HEK293T (cell line): Measurements from ENCODE around the gene PPP2R5E.

Source experiments
- CTCF ChIA-PET: fragments of 350-600 bp; formaldehyde crosslinking; extraction: SDS; loops from one replicate; lab custom pipeline; 2021; ENCODE audit warnings: antibody characterized with exemption, inconsistent platforms; lab: Yijun Ruan, JAX
- POLR2A ChIA-PET: fragments of 350-600 bp; formaldehyde crosslinking; extraction: SDS; loops from one replicate; lab custom pipeline; 2020; ENCODE audit warnings: antibody characterized with exemption, inconsistent platforms; lab: Yijun Ruan, JAX
- DNase-seq: peaks from one replicate; pipeline ENCODE4 v3.0.0; 2012; ENCODE audit warnings: mixed read lengths; ENCODE audit errors: extremely low spot score
- ARNT ChIP-seq: fragments of 450-650 bp; IDR thresholded peaks from 2 replicates; pipeline ENCODE4 v1.6.1; 2017; ENCODE audit warnings: mild to moderate bottlenecking
- BHLHE40 ChIP-seq: fragments of 450-650 bp; IDR thresholded peaks from 2 replicates; pipeline ENCODE4 v1.6.1; 2016; ENCODE audit warnings: mild to moderate bottlenecking, moderate library complexity, borderline replicate concordance
- CTBP1 ChIP-seq: fragments of 450-650 bp; IDR thresholded peaks from 2 replicates; pipeline ENCODE4 v1.6.1; 2016; ENCODE audit warnings: borderline replicate concordance
- ELF4 ChIP-seq: fragments of 450-650 bp; IDR thresholded peaks from 2 replicates; pipeline ENCODE4 v1.6.1; 2017; ENCODE audit warnings: antibody characterized with exemption
- FOXA1 ChIP-seq: fragments of 450-650 bp; IDR thresholded peaks from 2 replicates; pipeline ENCODE4 v1.6.1; 2016; ENCODE audit warnings: mild to moderate bottlenecking
- FOXK2 ChIP-seq: fragments of 450-650 bp; IDR thresholded peaks from 2 replicates; pipeline ENCODE4 v1.6.1; 2016; ENCODE audit warnings: mild to moderate bottlenecking
- FOXM1 ChIP-seq: fragments of 450-650 bp; IDR thresholded peaks from 2 replicates; pipeline ENCODE4 v1.6.1; 2017; ENCODE audit warnings: mild to moderate bottlenecking, borderline replicate concordance
- HDGF ChIP-seq: fragments of 450-650 bp; IDR thresholded peaks from 2 replicates; pipeline ENCODE4 v1.6.1; 2017; ENCODE audit warnings: antibody characterized with exemption, borderline replicate concordance
- L3MBTL2 ChIP-seq: fragments of 450-650 bp; conservative IDR thresholded peaks from 2 replicates; pipeline ENCODE4 v1.6.1; 2016; ENCODE audit warnings: mild to moderate bottlenecking
- LEF1 ChIP-seq: fragments of 450-650 bp; IDR thresholded peaks from 2 replicates; pipeline ENCODE4 v1.6.1; 2017; ENCODE audit warnings: mild to moderate bottlenecking, borderline replicate concordance
- NFRKB ChIP-seq: fragments of 450-650 bp; IDR thresholded peaks from 2 replicates; pipeline ENCODE4 v1.6.1; 2016; ENCODE audit warnings: mild to moderate bottlenecking, moderate library complexity
- PKNOX1 ChIP-seq: fragments of 450-650 bp; IDR thresholded peaks from 2 replicates; pipeline ENCODE4 v1.6.1; 2016
- SP1 ChIP-seq: fragments of 450-650 bp; IDR thresholded peaks from 2 replicates; pipeline ENCODE4 v1.6.1; 2017
- SUZ12 ChIP-seq: fragments of 450-650 bp; IDR thresholded peaks from 2 replicates; pipeline ENCODE4 v1.6.1; 2016; ENCODE audit warnings: mild to moderate bottlenecking
- TARDBP ChIP-seq: fragments of 450-650 bp; IDR thresholded peaks from 2 replicates; pipeline ENCODE4 v1.6.1; 2016
- ZNF384 ChIP-seq: fragments of 450-650 bp; IDR thresholded peaks from 2 replicates; pipeline ENCODE4 v1.6.1; 2016

Gene PPP2R5E

GRCh38 chr14:63436286-63437098, 106.7 kb downstream of the PPP2R5E start:
- CTCF ChIA-PET, result no interaction called here
- no peak for TF ChIP-seq TARDBP
- no peak for TF ChIP-seq CTBP1
- TF ChIP-seq SUZ12, result no peak
- TF ChIP-seq L3MBTL2, result no peak
- TF ChIP-seq ELF4, result no peak
- no peak for TF ChIP-seq ARNT
- TF ChIP-seq LEF1, result no peak
- no peak for TF ChIP-seq FOXA1
- TF ChIP-seq NFRKB, result no peak
- TF ChIP-seq FOXK2, result no peak
- no peak for TF ChIP-seq BHLHE40
- TF ChIP-seq HDGF, result no peak
- TF ChIP-seq ZNF384, result no peak
- TF ChIP-seq FOXM1, result no peak
- POLR2A ChIA-PET, result interaction anchor here (1.0 kb wide), 1 partner anchor 206 kb away, joined by 4 read pairs; the partner anchor contains the start of gene WDR89
- no peak for DNase-seq

- no peak for DNase-seq
- 0 out of 2 replicates have a peak, but pooled peaks have one; percentile 17 for TF ChIP-seq L3MBTL2
- TF ChIP-seq SUZ12, result no peak
- ChIA-PET POLR2A (interaction anchor here (1.0 kb wide), 1 partner anchor 206 kb away, joined by 4 read pairs; the partner anchor contains the start of gene WDR89), CTCF (no interaction called here)
Measured at GRCh38 chr14:63435838-63436237, 107.3 kb downstream of the PPP2R5E start.

- TF ChIP-seq NFRKB, result no peak
- TF ChIP-seq CTBP1, result no peak
- no peak for TF ChIP-seq SP1
- TF ChIP-seq SUZ12, result no peak
- no peak for TF ChIP-seq FOXA1
- no peak for TF ChIP-seq BHLHE40
- TF ChIP-seq HDGF, result no peak
- TF ChIP-seq FOXK2, result no peak
- TF ChIP-seq L3MBTL2, result no peak
- TF ChIP-seq LEF1, result no peak
- no peak for TF ChIP-seq FOXM1
- no peak for TF ChIP-seq ARNT
- no peak for TF ChIP-seq PKNOX1
- TF ChIP-seq ELF4, result no peak
- no peak for TF ChIP-seq TARDBP
- TF ChIP-seq ZNF384, result no peak
- ChIA-PET CTCF (no interaction called here), POLR2A (no interaction called here)
- no peak for DNase-seq
Measured at GRCh38 chr14:63435204-63435603, 108.0 kb downstream of the PPP2R5E start.

- POLR2A ChIA-PET, result interaction anchor here (1.0 kb wide), 1 partner anchor 21 kb away, joined by 5 read pairs; no protein-coding TSS in a partner anchor
- DNase-seq, result no peak
- CTCF ChIA-PET, result interaction anchor here (0.6 kb wide), 1 partner anchor 21 kb away, joined by 3 read pairs; no protein-coding TSS in a partner anchor
- TF ChIP-seq ZNF384 (no peak), ARNT (no peak), L3MBTL2 (no peak), CTBP1 (no peak), NFRKB (no peak), FOXA1 (no peak), FOXK2 (no peak), SP1 (no peak)
Measured at GRCh38 chr14:63432888-63433552, 110.2 kb downstream of the PPP2R5E start.

GRCh38 chr14:63432228-63432627, 110.9 kb downstream of the PPP2R5E start:
- ChIA-PET CTCF (no interaction called here), POLR2A (no interaction called here)
- no peak for DNase-seq
- TF ChIP-seq PKNOX1 (no peak), ARNT (no peak), L3MBTL2 (no peak)

- POLR2A ChIA-PET, result no interaction called here
- no peak for TF ChIP-seq TARDBP
- TF ChIP-seq LEF1, result no peak
- TF ChIP-seq SUZ12, result no peak
- TF ChIP-seq FOXM1, result no peak
- TF ChIP-seq BHLHE40, result no peak
- TF ChIP-seq FOXA1, result no peak
- no peak for TF ChIP-seq ZNF384
- no peak for TF ChIP-seq PKNOX1
- TF ChIP-seq HDGF, result no peak
- TF ChIP-seq ARNT, result no peak
- TF ChIP-seq NFRKB, result no peak
- no peak for TF ChIP-seq FOXK2
- TF ChIP-seq SP1, result no peak
- no peak for TF ChIP-seq CTBP1
- no peak for TF ChIP-seq L3MBTL2
- TF ChIP-seq ELF4, result no peak
- CTCF ChIA-PET, result interaction anchor here (0.6 kb wide), 1 partner anchor 8 kb away, joined by 3 read pairs; no protein-coding TSS in a partner anchor
- no peak for DNase-seq
Measured at GRCh38 chr14:63431466-63431865, 111.7 kb downstream of the PPP2R5E start.
